ENCODE results near the gene TP53AIP1. TPM values are rescaled to one million over a fixed set of nuclear protein-coding genes. Genes with fewer than 3 reads are reported as not detected.

Gene TP53AIP1
- total and polyA plus RNA-seq, 2 experiments from 2014 or later = 0.07 TPM; not detected in 1

DNA sequence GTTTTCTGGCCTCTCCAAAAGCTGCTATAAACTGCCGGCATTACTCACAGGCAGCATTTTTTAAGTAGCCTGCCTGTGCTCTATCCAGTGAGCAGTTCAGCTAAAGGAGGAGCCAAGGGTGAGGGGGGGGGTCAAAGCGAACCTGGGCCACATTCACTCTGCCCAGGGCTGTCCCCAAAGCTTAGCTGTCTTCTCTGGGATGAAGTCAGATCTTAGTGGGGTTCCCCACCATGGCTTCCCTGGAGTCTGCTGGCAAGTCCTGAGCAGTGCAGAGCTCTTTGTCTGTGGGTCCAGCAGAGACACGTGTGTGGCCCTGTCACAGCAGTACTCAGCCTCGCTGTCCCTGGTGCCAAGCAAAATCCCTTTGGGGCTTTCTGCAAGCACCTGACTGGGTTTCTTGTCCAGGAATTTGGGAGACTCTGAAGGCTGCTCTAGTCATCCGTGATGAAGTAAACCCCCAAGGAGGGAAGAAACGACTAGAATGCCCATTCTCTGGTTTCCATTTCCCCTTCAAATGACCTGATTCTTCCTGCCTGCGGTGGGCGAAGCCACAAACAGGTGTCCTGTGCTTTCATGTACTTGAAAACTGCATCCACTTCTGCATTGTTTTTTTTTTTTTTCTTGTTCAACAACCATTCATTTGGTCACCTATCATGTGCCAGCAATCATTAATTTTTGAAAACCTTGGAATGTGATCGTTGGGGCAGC, 48.9 kb downstream of the TP53AIP1 start (continued):
- TF ChIP-seq, protein P1, sequence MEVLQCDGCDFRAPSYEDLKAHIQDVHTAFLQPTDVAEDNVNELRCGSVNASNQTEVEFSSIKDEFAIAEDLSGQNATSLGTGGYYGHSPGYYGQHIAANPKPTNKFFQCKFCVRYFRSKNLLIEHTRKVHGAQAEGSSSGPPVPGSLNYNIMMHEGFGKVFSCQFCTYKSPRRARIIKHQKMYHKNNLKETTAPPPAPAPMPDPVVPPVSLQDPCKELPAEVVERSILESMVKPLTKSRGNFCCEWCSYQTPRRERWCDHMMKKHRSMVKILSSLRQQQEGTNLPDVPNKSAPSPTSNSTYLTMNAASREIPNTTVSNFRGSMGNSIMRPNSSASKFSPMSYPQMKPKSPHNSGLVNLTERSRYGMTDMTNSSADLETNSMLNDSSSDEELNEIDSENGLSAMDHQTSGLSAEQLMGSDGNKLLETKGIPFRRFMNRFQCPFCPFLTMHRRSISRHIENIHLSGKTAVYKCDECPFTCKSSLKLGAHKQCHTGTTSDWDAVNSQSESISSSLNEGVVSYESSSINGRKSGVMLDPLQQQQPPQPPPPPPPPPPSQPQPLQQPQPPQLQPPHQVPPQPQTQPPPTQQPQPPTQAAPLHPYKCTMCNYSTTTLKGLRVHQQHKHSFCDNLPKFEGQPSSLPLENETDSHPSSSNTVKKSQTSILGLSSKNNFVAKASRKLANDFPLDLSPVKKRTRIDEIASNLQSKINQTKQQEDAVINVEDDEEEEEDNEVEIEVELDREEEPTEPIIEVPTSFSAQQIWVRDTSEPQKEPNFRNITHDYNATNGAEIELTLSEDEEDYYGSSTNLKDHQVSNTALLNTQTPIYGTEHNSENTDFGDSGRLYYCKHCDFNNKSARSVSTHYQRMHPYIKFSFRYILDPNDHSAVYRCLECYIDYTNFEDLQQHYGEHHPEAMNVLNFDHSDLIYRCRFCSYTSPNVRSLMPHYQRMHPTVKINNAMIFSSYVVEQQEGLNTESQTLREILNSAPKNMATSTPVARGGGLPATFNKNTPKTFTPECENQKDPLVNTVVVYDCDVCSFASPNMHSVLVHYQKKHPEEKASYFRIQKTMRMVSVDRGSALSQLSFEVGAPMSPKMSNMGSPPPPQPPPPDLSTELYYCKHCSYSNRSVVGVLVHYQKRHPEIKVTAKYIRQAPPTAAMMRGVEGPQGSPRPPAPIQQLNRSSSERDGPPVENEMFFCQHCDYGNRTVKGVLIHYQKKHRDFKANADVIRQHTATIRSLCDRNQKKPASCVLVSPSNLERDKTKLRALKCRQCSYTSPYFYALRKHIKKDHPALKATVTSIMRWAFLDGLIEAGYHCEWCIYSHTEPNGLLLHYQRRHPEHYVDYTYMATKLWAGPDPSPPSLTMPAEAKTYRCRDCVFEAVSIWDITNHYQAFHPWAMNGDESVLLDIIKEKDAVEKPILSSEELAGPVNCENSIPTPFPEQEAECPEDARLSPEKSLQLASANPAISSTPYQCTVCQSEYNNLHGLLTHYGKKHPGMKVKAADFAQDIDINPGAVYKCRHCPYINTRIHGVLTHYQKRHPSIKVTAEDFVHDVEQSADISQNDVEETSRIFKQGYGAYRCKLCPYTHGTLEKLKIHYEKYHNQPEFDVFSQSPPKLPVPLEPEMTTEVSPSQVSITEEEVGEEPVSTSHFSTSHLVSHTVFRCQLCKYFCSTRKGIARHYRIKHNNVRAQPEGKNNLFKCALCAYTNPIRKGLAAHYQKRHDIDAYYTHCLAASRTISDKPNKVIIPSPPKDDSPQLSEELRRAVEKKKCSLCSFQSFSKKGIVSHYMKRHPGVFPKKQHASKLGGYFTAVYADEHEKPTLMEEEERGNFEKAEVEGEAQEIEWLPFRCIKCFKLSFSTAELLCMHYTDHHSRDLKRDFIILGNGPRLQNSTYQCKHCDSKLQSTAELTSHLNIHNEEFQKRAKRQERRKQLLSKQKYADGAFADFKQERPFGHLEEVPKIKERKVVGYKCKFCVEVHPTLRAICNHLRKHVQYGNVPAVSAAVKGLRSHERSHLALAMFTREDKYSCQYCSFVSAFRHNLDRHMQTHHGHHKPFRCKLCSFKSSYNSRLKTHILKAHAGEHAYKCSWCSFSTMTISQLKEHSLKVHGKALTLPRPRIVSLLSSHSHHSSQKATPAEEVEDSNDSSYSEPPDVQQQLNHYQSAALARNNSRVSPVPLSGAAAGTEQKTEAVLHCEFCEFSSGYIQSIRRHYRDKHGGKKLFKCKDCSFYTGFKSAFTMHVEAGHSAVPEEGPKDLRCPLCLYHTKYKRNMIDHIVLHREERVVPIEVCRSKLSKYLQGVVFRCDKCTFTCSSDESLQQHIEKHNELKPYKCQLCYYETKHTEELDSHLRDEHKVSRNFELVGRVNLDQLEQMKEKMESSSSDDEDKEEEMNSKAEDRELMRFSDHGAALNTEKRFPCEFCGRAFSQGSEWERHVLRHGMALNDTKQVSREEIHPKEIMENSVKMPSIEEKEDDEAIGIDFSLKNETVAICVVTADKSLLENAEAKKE (CRISPR knock-in tag; IDR thresholded peaks at IDR 0.05) = no peak
- TF ChIP-seq ZNF114 (CRISPR knock-in tag; IDR thresholded peaks at IDR 0.05) (no peak), STAT1 (IDR thresholded peaks at IDR 0.05; ENCODE audit: unreplicated experiment) (no peak), EZH2 (IDR thresholded peaks at IDR 0.05; ENCODE audit: low read depth, unreplicated experiment) (no peak), POLR2AphosphoS5 (IDR thresholded peaks at IDR 0.05; ENCODE audit: low read depth) (no peak), JUNB (IDR thresholded peaks at IDR 0.05; ENCODE audit: unreplicated experiment) (no peak), EZH2phosphoT487 (IDR thresholded peaks at IDR 0.05; ENCODE audit: unreplicated experiment) (no peak)
- TF ChIP-seq, protein P2, sequence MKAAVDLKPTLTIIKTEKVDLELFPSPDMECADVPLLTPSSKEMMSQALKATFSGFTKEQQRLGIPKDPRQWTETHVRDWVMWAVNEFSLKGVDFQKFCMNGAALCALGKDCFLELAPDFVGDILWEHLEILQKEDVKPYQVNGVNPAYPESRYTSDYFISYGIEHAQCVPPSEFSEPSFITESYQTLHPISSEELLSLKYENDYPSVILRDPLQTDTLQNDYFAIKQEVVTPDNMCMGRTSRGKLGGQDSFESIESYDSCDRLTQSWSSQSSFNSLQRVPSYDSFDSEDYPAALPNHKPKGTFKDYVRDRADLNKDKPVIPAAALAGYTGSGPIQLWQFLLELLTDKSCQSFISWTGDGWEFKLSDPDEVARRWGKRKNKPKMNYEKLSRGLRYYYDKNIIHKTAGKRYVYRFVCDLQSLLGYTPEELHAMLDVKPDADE (IDR thresholded peaks at IDR 0.05) = no peak
- TF ChIP-seq, protein P3, sequence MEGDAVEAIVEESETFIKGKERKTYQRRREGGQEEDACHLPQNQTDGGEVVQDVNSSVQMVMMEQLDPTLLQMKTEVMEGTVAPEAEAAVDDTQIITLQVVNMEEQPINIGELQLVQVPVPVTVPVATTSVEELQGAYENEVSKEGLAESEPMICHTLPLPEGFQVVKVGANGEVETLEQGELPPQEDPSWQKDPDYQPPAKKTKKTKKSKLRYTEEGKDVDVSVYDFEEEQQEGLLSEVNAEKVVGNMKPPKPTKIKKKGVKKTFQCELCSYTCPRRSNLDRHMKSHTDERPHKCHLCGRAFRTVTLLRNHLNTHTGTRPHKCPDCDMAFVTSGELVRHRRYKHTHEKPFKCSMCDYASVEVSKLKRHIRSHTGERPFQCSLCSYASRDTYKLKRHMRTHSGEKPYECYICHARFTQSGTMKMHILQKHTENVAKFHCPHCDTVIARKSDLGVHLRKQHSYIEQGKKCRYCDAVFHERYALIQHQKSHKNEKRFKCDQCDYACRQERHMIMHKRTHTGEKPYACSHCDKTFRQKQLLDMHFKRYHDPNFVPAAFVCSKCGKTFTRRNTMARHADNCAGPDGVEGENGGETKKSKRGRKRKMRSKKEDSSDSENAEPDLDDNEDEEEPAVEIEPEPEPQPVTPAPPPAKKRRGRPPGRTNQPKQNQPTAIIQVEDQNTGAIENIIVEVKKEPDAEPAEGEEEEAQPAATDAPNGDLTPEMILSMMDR (conservative IDR thresholded peaks at IDR 0.05; ENCODE audit: low read depth in 2 of 2) = no peak

Measured in GM23338 (cell line).